ENCODE results near the gene FOSB.

FOSB gene

GRCh38 chr19:45440873-45441654 is 26.7 kb upstream of the FOSB start:
- Histone ChIP-seq H3K36me3 (ENCODE audit: control insufficient read depth, insufficient read depth, low read length) (no peaks in the 10 kb centered on the region), H3K4me3 (ENCODE audit: insufficient read depth, low read depth, low read length, poor library complexity, severe bottlenecking) (no peak overlapping the region), H3K27ac (ENCODE audit: insufficient read depth, low read length, poor library complexity, severe bottlenecking) (no peak overlapping the region), H3K27me3 (replicated peaks; ENCODE audit: control insufficient read depth, insufficient read depth, low read length, poor library complexity, severe bottlenecking) (no peaks in the 10 kb centered on the region), H3K9me3 (ENCODE audit: control insufficient read depth, low read length) (no peaks in the 10 kb centered on the region), H3K4me1 (ENCODE audit: control insufficient read depth, insufficient read depth, low read length, poor library complexity, severe bottlenecking) (peaks cover 31% of the 10 kb centered on the region)
- no peak for DNase-seq

- Histone ChIP-seq H3K9me3 (ENCODE audit: control insufficient read depth, low read length) (no peaks in the 10 kb centered on the region), H3K27me3 (replicated peaks; ENCODE audit: control insufficient read depth, insufficient read depth, low read length, poor library complexity, severe bottlenecking) (no peaks in the 10 kb centered on the region), H3K4me1 (ENCODE audit: control insufficient read depth, insufficient read depth, low read length, poor library complexity, severe bottlenecking) (peaks cover 33% of the 10 kb centered on the region), H3K4me3 (ENCODE audit: insufficient read depth, low read depth, low read length, poor library complexity, severe bottlenecking) (no peak overlapping the region), H3K27ac (ENCODE audit: insufficient read depth, low read length, poor library complexity, severe bottlenecking) (peak overlapping the region; percentile 89), H3K36me3 (ENCODE audit: control insufficient read depth, insufficient read depth, low read length) (no peaks in the 10 kb centered on the region)
- no peak for DNase-seq
These were observed 25.4 kb upstream of the FOSB start for GRCh38 chr19:45442408-45442777.

- Histone ChIP-seq H3K4me3 (ENCODE audit: insufficient read depth, low read depth, low read length, poor library complexity, severe bottlenecking) (peak overlapping the region; percentile 45), H3K36me3 (ENCODE audit: control insufficient read depth, insufficient read depth, low read length) (no peaks in the 10 kb centered on the region), H3K9me3 (ENCODE audit: control insufficient read depth, low read length) (no peaks in the 10 kb centered on the region), H3K4me1 (ENCODE audit: control insufficient read depth, insufficient read depth, low read length, poor library complexity, severe bottlenecking) (peaks cover 33% of the 10 kb centered on the region), H3K27ac (ENCODE audit: insufficient read depth, low read length, poor library complexity, severe bottlenecking) (peak overlapping the region; percentile 89), H3K27me3 (replicated peaks; ENCODE audit: control insufficient read depth, insufficient read depth, low read length, poor library complexity, severe bottlenecking) (no peaks in the 10 kb centered on the region)
- peak; percentile 30 to 38 (median 38) for DNase-seq
These were observed 24.9 kb upstream of the FOSB start for GRCh38 chr19:45442778-45443461.

GRCh38 chr19:45443462-45444317 is 24.1 kb upstream of the FOSB start:
- H3K9me3 ChIP-seq (ENCODE audit: control insufficient read depth, low read length), result no peaks in the 10 kb centered on the region
- H3K4me1 ChIP-seq (ENCODE audit: control insufficient read depth, insufficient read depth, low read length, poor library complexity, severe bottlenecking), result peaks cover 37% of the 10 kb centered on the region
- H3K4me3 ChIP-seq (ENCODE audit: insufficient read depth, low read depth, low read length, poor library complexity, severe bottlenecking), result peak overlapping the region; percentile 45
- H3K27ac ChIP-seq (ENCODE audit: insufficient read depth, low read length, poor library complexity, severe bottlenecking), result peak overlapping the region; percentile 89
- DNase-seq, result peak; percentile 52 to 65 (median 54)
- no peaks in the 10 kb centered on the region for H3K36me3 ChIP-seq (ENCODE audit: control insufficient read depth, insufficient read depth, low read length)
- H3K27me3 ChIP-seq (replicated peaks; ENCODE audit: control insufficient read depth, insufficient read depth, low read length, poor library complexity, severe bottlenecking), result no peaks in the 10 kb centered on the region

GRCh38 chr19:45444318-45445041 is 23.3 kb upstream of the FOSB start:
- peak; percentile 71 to 81 (median 76) for DNase-seq
- peaks cover 45% of the 10 kb centered on the region for H3K4me1 ChIP-seq (ENCODE audit: control insufficient read depth, insufficient read depth, low read length, poor library complexity, severe bottlenecking)
- H3K9me3 ChIP-seq (ENCODE audit: control insufficient read depth, low read length), result no peaks in the 10 kb centered on the region
- H3K36me3 ChIP-seq (ENCODE audit: control insufficient read depth, insufficient read depth, low read length), result no peaks in the 10 kb centered on the region
- no peaks in the 10 kb centered on the region for H3K27me3 ChIP-seq (replicated peaks; ENCODE audit: control insufficient read depth, insufficient read depth, low read length, poor library complexity, severe bottlenecking)
- H3K4me3 ChIP-seq (ENCODE audit: insufficient read depth, low read depth, low read length, poor library complexity, severe bottlenecking), result peak overlapping the region; percentile 45
- H3K27ac ChIP-seq (ENCODE audit: insufficient read depth, low read length, poor library complexity, severe bottlenecking), result peak overlapping the region; percentile 89

- H3K9me3 ChIP-seq (ENCODE audit: control insufficient read depth, low read length), result no peaks in the 10 kb centered on the region
- no peaks in the 10 kb centered on the region for H3K27me3 ChIP-seq (replicated peaks; ENCODE audit: control insufficient read depth, insufficient read depth, low read length, poor library complexity, severe bottlenecking)
- H3K27ac ChIP-seq (ENCODE audit: insufficient read depth, low read length, poor library complexity, severe bottlenecking), result peak overlapping the region; percentile 89
- no peak overlapping the region for H3K4me3 ChIP-seq (ENCODE audit: insufficient read depth, low read depth, low read length, poor library complexity, severe bottlenecking)
- H3K36me3 ChIP-seq (ENCODE audit: control insufficient read depth, insufficient read depth, low read length), result no peaks in the 10 kb centered on the region
- no peak for DNase-seq
- H3K4me1 ChIP-seq (ENCODE audit: control insufficient read depth, insufficient read depth, low read length, poor library complexity, severe bottlenecking), result peaks cover 47% of the 10 kb centered on the region
These were observed 22.7 kb upstream of the FOSB start for GRCh38 chr19:45445139-45445538.

- Histone ChIP-seq H3K36me3 (ENCODE audit: control insufficient read depth, insufficient read depth, low read length) (no peaks in the 10 kb centered on the region), H3K27ac (ENCODE audit: insufficient read depth, low read length, poor library complexity, severe bottlenecking) (no peak overlapping the region), H3K27me3 (replicated peaks; ENCODE audit: control insufficient read depth, insufficient read depth, low read length, poor library complexity, severe bottlenecking) (no peaks in the 10 kb centered on the region), H3K9me3 (ENCODE audit: control insufficient read depth, low read length) (no peaks in the 10 kb centered on the region), H3K4me3 (ENCODE audit: insufficient read depth, low read depth, low read length, poor library complexity, severe bottlenecking) (no peak overlapping the region), H3K4me1 (ENCODE audit: control insufficient read depth, insufficient read depth, low read length, poor library complexity, severe bottlenecking) (peaks cover 49% of the 10 kb centered on the region)
- no peak for DNase-seq
These were observed 21.5 kb upstream of the FOSB start for GRCh38 chr19:45446295-45446694.

- no peak for DNase-seq
- H3K27me3 ChIP-seq (replicated peaks; ENCODE audit: control insufficient read depth, insufficient read depth, low read length, poor library complexity, severe bottlenecking), result no peaks in the 10 kb centered on the region
- H3K36me3 ChIP-seq (ENCODE audit: control insufficient read depth, insufficient read depth, low read length), result no peaks in the 10 kb centered on the region
- no peak overlapping the region for H3K27ac ChIP-seq (ENCODE audit: insufficient read depth, low read length, poor library complexity, severe bottlenecking)
- no peak overlapping the region for H3K4me3 ChIP-seq (ENCODE audit: insufficient read depth, low read depth, low read length, poor library complexity, severe bottlenecking)
- no peaks in the 10 kb centered on the region for H3K9me3 ChIP-seq (ENCODE audit: control insufficient read depth, low read length)
- peaks cover 56% of the 10 kb centered on the region for H3K4me1 ChIP-seq (ENCODE audit: control insufficient read depth, insufficient read depth, low read length, poor library complexity, severe bottlenecking)
These were observed 20.9 kb upstream of the FOSB start for GRCh38 chr19:45446944-45447343.

GRCh38 chr19:45448425-45448756 is 19.4 kb upstream of the FOSB start:
- Histone ChIP-seq H3K4me1 (ENCODE audit: control insufficient read depth, insufficient read depth, low read length, poor library complexity, severe bottlenecking) (peaks cover 43% of the 10 kb centered on the region), H3K36me3 (ENCODE audit: control insufficient read depth, insufficient read depth, low read length) (no peaks in the 10 kb centered on the region), H3K27me3 (replicated peaks; ENCODE audit: control insufficient read depth, insufficient read depth, low read length, poor library complexity, severe bottlenecking) (no peaks in the 10 kb centered on the region), H3K27ac (ENCODE audit: insufficient read depth, low read length, poor library complexity, severe bottlenecking) (peak overlapping the region; percentile 99), H3K4me3 (ENCODE audit: insufficient read depth, low read depth, low read length, poor library complexity, severe bottlenecking) (no peak overlapping the region), H3K9me3 (ENCODE audit: control insufficient read depth, low read length) (no peaks in the 10 kb centered on the region)
- no peak for DNase-seq

Measured in effector memory CD4-positive, alpha-beta T cell (primary cell).